Fibroblast of skin of abdomen (primary cell): ENCODE data around the gene ATG2B. TPM values are rescaled to one million over a fixed set of nuclear protein-coding genes. Genes with fewer than 3 reads are reported as not detected.

Source experiments
- DNase-seq: peaks from one replicate; pipeline ENCODE4 v3.0.0-alpha.2; 2013
- polyA plus RNA-seq, 2 experiments: library from polyadenylated mRNA; unstranded; fragments of 120-200 nt; gene quantifications; one replicate each; pipeline ENCODE4 v1.2.1, GENCODE V29; 2013; ENCODE audit not compliant: insufficient read length in 2 of 2

Gene ATG2B
- 18.0 TPM for polyA plus RNA-seq (2013, experiment 1 of 2; ENCODE audit: insufficient read length)
- polyA plus RNA-seq (2013, experiment 2 of 2; ENCODE audit: insufficient read length), result 15.1 TPM

- DNase-seq, result peak; percentile 89
These were observed at the start of gene ATG2B, which contains the start of gene GSKIP for GRCh38 chr14:96362965-96363750. Gene ATG2B (minus strand): TSS chr14:96363341. CDS start chr14:96362976, 365 bp downstream. Gene GSKIP (plus strand): TSS chr14:96363526. CDS start chr14:96382248, 18,722 bp downstream.

- no peak for DNase-seq
These were observed 47.0 kb upstream of the ATG2B start for GRCh38 chr14:96410119-96410518.

DNA sequence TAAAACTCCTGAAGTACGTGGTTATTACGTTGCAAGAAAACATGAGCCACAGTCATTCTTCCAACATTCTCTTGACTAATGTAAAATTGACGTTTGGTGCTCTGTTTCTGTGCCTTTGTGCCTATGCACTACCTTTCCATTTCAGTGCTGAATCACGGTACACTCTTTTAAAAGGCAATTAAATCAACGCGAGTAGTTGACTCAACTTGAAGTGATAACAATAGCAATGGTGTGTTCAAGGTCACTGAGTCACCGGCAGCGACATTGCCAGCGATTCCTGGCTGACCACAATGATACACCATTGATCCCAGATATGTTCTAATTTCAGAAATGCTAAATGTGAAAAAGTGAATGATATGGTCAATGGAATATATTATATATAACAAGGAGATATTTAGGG, 46.6 kb upstream of the ATG2B start:
- DNase-seq, result no peak

GRCh38 chr14:96408608-96409007, 45.5 kb upstream of the ATG2B start:
- DNase-seq, result no peak

DNA sequence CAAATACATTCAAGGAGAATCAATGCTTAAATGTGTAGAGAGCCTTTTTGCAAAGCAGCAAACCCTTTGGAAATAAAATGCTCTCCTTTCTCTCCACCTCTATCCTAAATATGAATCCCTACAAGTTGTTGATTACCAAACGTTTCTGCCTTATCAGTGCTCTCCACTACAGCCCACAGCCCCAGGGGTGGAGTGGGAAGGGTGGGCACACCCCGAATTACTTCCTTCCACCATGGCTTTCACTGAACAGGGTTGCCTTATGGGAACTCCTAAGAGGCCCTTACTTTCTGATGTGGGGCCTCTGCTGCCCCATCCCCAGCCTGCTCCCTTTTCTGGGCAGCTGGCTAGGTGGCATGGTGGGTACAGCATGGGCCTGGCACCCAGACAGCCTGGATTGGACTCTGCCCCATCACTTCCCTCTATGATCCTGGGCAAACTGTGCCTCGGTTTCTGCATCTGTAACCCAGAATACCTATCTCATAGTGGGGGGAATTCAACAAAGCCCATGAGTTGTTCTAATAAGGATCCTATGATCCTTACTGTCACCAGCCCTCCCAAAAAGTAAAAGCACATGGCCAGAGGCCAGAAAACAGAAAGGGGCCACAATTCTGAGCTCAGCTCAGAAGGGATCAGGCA, 44.9 kb upstream of the ATG2B start:
- no peak for DNase-seq

- DNase-seq, result no peak
These were observed 42.5 kb upstream of the ATG2B start for GRCh38 chr14:96405677-96406076.

DNA sequence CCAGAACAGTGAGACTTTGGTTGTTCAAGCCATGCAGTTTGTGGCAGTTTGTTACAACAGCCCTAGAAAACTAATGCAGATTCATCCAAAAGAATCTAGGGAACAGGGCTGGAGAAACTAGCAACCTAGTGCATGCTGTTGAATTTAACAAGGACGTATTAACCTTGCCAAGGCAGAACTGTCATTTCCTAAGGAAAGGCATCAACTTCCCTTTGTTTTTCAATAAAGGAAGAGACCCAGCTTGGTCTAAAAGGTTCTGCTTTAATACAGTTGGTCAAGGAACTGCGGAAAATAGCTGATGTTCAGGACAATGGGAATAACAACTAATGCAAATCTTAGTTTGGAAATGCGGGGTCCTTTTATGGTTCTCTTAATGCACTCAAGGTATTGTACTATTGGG, 40.3 kb upstream of the ATG2B start:
- DNase-seq, result no peak

- DNase-seq, result no peak
These were observed 37.4 kb upstream of the ATG2B start for GRCh38 chr14:96400495-96400894.

GRCh38 chr14:96399405-96399804, 36.3 kb upstream of the ATG2B start:
- DNase-seq, result no peak

DNA sequence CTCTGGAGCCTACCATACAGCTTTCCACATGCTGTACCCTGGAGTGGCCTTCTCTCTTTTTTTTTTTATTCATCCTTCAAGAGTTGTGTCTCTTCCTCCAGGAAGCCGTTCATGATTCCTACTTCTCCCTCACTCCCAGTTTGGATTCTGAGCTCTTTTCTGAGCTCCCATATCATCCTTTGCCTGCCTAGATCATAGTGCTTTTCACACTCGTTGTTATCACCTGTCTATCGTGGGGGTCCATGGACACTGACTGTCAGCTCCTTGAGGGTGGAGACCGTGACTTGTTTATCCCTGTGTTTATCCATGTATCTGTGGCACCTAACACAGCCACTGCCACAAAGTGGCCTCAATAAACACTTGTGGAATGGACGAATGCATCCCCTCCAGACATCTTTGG, 35.8 kb upstream of the ATG2B start:
- no peak for DNase-seq

GRCh38 chr14:96398432-96398831, 35.3 kb upstream of the ATG2B start:
- no peak for DNase-seq

- DNase-seq, result no peak
These were observed 31.1 kb upstream of the ATG2B start for GRCh38 chr14:96394047-96394815.

GRCh38 chr14:96393071-96393691, 30.0 kb upstream of the ATG2B start:
- no peak for DNase-seq

DNA sequence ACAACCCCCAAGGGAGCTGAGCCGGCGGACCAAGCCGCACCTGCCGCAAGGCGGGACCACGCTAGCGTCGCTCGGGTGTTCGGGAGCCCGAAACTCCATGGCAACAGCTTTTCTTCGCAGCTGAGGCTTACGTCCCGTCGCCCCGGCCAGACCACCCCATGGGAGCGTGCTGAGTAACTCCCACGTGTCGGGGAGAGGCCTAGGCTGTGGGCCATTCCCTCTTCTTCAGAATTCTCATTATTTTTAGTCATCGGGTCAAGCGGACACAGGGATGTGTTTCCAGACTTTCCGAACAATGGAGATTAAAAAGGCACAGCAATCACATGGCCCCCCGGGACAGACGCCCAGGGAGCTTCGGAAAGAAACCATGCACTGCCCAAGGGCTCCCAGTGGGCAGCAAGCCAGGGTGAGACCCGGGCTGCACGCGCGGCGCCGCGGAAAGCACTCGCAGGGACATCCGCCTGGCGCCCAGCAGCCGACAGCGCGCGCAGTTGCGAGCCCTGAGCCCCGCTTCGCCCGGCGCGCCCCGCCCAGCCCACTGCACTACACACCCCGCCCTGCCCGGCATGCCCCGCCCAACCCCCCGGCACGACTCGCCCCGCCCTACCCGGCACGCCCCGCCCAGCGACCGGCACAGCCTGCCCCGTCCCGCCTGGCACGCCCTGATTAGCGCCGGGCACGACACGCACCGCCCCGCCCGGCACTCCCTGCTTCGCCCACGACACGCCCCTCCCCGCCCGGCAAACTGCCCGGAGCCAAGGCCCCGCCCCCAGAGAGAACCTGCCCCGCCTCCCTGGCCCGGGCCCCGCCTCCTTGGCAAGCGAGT, 28.4 kb upstream of the ATG2B start:
- peak; percentile 94 for DNase-seq

GRCh38 chr14:96390965-96391292, 27.8 kb upstream of the ATG2B start:
- no peak for DNase-seq

- no peak for DNase-seq
These were observed 22.2 kb upstream of the ATG2B start for GRCh38 chr14:96385385-96385784.

GRCh38 chr14:96384740-96385139, 21.6 kb upstream of the ATG2B start:
- no peak for DNase-seq

DNA sequence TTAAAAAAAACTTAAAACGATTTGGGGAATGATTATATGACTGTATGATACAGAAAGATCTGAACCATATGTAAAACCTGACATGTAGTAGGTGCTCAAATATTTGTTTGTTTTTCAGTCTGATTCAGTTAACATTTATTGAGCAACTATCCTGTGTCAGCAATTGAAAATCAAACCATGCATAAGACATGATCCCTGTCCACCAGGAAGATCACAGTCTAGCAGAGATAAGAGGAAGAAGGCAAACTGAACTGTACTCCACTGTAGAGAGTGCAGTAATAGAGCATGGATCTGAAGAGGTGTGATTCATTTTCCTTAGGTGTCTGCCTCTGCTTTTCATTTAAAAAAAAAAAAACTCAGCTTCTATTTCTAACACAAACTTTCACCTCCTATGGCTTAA, 20.9 kb upstream of the ATG2B start:
- DNase-seq, result no peak

GRCh38 chr14:96383445-96383844, 20.3 kb upstream of the ATG2B start:
- peak; percentile 2 for DNase-seq

DNA sequence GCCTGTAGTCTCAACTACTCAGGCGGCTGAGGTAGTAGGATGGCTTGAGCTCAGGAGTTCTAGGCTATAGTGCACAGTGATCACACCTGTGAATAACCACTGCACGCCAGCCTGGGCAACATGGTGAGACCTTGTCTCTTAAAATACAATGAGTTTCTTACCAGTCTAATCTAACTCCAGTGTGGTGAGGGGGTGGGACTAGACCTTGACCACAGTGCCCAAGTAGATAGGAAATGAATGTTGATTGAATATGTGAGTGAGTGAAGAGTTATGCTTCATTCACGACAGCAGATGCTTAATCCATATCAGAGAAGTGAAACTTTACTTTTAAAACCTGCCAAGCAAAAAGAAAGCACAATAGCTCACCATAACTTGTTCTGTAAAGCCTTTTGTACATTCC, 17.6 kb upstream of the ATG2B start:
- DNase-seq, result no peak

- no peak for DNase-seq
These were observed 13.0 kb upstream of the ATG2B start for GRCh38 chr14:96376093-96376492.

- no peak for DNase-seq
These were observed 10.4 kb upstream of the ATG2B start for GRCh38 chr14:96373538-96373937.
